Endothelial cell of umbilical vein (primary cell): ENCODE measurements around the gene FNDC5. TPM values are rescaled to one million over a fixed set of nuclear protein-coding genes. Genes with fewer than 3 reads are reported as not detected.

Source experiments
- BruUV-seq: library from RNA; stranded (reverse); fragments of 400-500 nt; replicated peaks from 2 replicates; lab custom pipeline; 2021; lab: Mats Ljungman, UMichigan
- CTCF ChIA-PET: fragments of 300-600, 350-600 bp; sonication (Branson Sonifier 250); formaldehyde crosslinking; loops from one replicate; lab custom pipeline; 2021; ENCODE audit warnings: antibody characterized with exemption, inconsistent platforms; lab: Charles Lee
- POLR2A ChIA-PET: fragments of 300-600, 350-600 bp; sonication (Branson Sonifier 250); formaldehyde crosslinking; loops from one replicate; lab custom pipeline; 2021; ENCODE audit warnings: antibody characterized with exemption, inconsistent platforms; lab: Charles Lee
- DNase-seq: peaks from one replicate; pipeline ENCODE4 v3.0.0-alpha.2; 2011; ENCODE audit warnings: low read depth, low spot score
- FAIRE-seq: peaks from 2 replicates; lab custom pipeline; 2011; peaks lifted over from hg19 to GRCh38; lab: Jason Lieb, UNC
- H2AFZ ChIP-seq: 2 replicates; pipeline ENCODE4 v1.6.0; 2012; ENCODE audit warnings: low read depth, low read length, control low read depth, inconsistent platforms
- H3K27ac ChIP-seq: 2 replicates; pipeline ENCODE4 v1.5.1; 2011; ENCODE audit warnings: low read depth, mild to moderate bottlenecking, control low read depth, low read length, moderate library complexity; ENCODE audit not compliant: insufficient read depth
- H3K27me3 ChIP-seq, 2 experiments: 2 replicates each; pipeline versions ENCODE4 v1.6.0 to v1.6.1; 2011; ENCODE audit warnings: low read length in 2 of 2, mixed read lengths in 1 of 2; ENCODE audit not compliant: control insufficient read depth in 2 of 2, insufficient read depth in 2 of 2
- H3K36me3 ChIP-seq, 2 experiments: 2 replicates in 1 of 2; 3 replicates in 1 of 2; pipeline ENCODE4 v1.5.1; 2011; ENCODE audit warnings: low read length in 2 of 2, mild to moderate bottlenecking in 1 of 2, moderate library complexity in 1 of 2; ENCODE audit not compliant: control insufficient read depth in 2 of 2, insufficient read depth in 2 of 2; ENCODE audit errors: extremely low read depth in 1 of 2
- H3K4me1 ChIP-seq: 3 replicates; pipeline ENCODE4 v1.5.1; 2011; ENCODE audit warnings: mild to moderate bottlenecking, low read length; ENCODE audit not compliant: control insufficient read depth, insufficient read depth; ENCODE audit errors: extremely low read depth
- H3K4me2 ChIP-seq: 2 replicates; pipeline ENCODE4 v1.6.1; 2011; ENCODE audit warnings: low read length, control low read depth, mixed read lengths; ENCODE audit not compliant: insufficient read depth
- H3K4me3 ChIP-seq, 3 experiments: fragments of 200-600 bp in 1 of 3; sonication (generic), shearing (Covaris generic) in 1 of 3; replicated peaks in 1 of 3; 2 replicates each; pipeline ENCODE4 v1.5.1; 2011 to 2016; ENCODE audit warnings: control low read depth in 3 of 3, low read length in 3 of 3, mild to moderate bottlenecking in 2 of 3, inconsistent platforms in 1 of 3, low read depth in 1 of 3, moderate library complexity in 1 of 3; ENCODE audit not compliant: insufficient read depth in 1 of 3
- H3K79me2 ChIP-seq: 2 replicates; pipeline ENCODE4 v1.6.0; 2012; ENCODE audit warnings: low read length, inconsistent platforms; ENCODE audit not compliant: control insufficient read depth, insufficient read depth
- H3K9ac ChIP-seq: replicated peaks from 2 replicates; pipeline ENCODE3; 2011; ENCODE audit warnings: low read length, control low read depth; ENCODE audit not compliant: insufficient read depth; ENCODE audit errors: extremely low read depth
- H3K9me1 ChIP-seq: replicated peaks from 3 replicates; pipeline ENCODE4 v1.6.0; 2011; ENCODE audit warnings: mild to moderate bottlenecking, low read length; ENCODE audit not compliant: control insufficient read depth, insufficient read depth; ENCODE audit errors: extremely low read depth
- H3K9me3 ChIP-seq: replicated peaks from 2 replicates; pipeline ENCODE4 v1.5.1; 2012; ENCODE audit warnings: low read length, inconsistent platforms; ENCODE audit not compliant: control insufficient read depth, insufficient read depth
- H4K20me1 ChIP-seq: replicated peaks from 2 replicates; pipeline ENCODE3; 2011; ENCODE audit warnings: mild to moderate bottlenecking, low read length; ENCODE audit not compliant: control insufficient read depth, insufficient read depth; ENCODE audit errors: extremely low read depth
- EZH2 ChIP-seq: IDR thresholded peaks from 2 replicates; pipeline ENCODE4 v1.6.1; 2012; ENCODE audit warnings: borderline replicate concordance, low read depth, mild to moderate bottlenecking, moderate library complexity, low read length, inconsistent platforms; ENCODE audit not compliant: severe bottlenecking
- FOS ChIP-seq: IDR thresholded peaks from 2 replicates; pipeline ENCODE4 v1.6.1; 2011; ENCODE audit warnings: mild to moderate bottlenecking, low read length, moderate library complexity, borderline replicate concordance; ENCODE audit not compliant: insufficient read depth
- GATA2 ChIP-seq: IDR thresholded peaks from 2 replicates; pipeline ENCODE4 v1.7.0; 2011; ENCODE audit warnings: low read depth, mild to moderate bottlenecking, moderate library complexity, mixed read lengths, low read length; ENCODE audit not compliant: insufficient read length, insufficient read depth
- JUN ChIP-seq: IDR thresholded peaks from 2 replicates; pipeline ENCODE4 v1.6.1; 2011; ENCODE audit warnings: borderline replicate concordance, low read depth; ENCODE audit not compliant: insufficient read length, insufficient read depth
- POLR2A ChIP-seq: IDR thresholded peaks from 2 replicates; pipeline ENCODE4 v1.6.1; 2012; ENCODE audit warnings: low read depth, mild to moderate bottlenecking, control low read depth, low read length
- POLR2AphosphoS5 ChIP-seq: IDR thresholded peaks from 2 replicates; pipeline ENCODE4 v1.6.1; 2012; ENCODE audit warnings: low read depth, mild to moderate bottlenecking, control low read depth, low read length, moderate library complexity; ENCODE audit not compliant: insufficient read depth
- dilution Hi-C: fragments of 300-500 bp; cut with MboI; formaldehyde crosslinking; loops from one replicate; pipeline ENCODE4 v1.15.0; 2019; ENCODE audit warnings: low sequenced_read_pairs; ENCODE audit not compliant: extremely low pct_ligation_motif_present
- intact Hi-C: fragments of 100-400 bp; cut with micrococcal nuclease; formaldehyde crosslinking; loops from one replicate; pipeline ENCODE4 v1.10.0; 2022
- polyA plus RNA-seq, 4 experiments: library from polyadenylated mRNA; depleted of rRNA in 3 of 4; stranded (reverse) in 3 of 4; unstranded in 1 of 4; fragments of >200 nt; gene quantifications; 2 replicates each; pipeline versions ENCODE4 v1.2.1 to v1.2.3, GENCODE V29; 2011 to 2012; ENCODE audit warnings: missing spikeins in 1 of 4
- total RNA-seq: library from RNA; stranded (reverse); gene quantifications from 2 replicates; pipeline ENCODE4 v1.2.3, GENCODE V29; 2021
- TF ChIP-seq, protein P1 (sequence below): IDR thresholded peaks from 2 replicates; pipeline ENCODE4 v1.6.1; 2011; ENCODE audit not compliant: insufficient read depth, insufficient read length
- TF ChIP-seq, protein P2 (sequence below), 2 donors: IDR thresholded peaks; 1 replicate in 1 of 2; 2 replicates in 1 of 2; pipeline ENCODE4 v1.5.1; 2011; ENCODE audit warnings: low read length in 2 of 2, mild to moderate bottlenecking in 2 of 2, moderate library complexity in 2 of 2, control low read depth in 1 of 2, inconsistent platforms in 1 of 2, low read depth in 1 of 2; ENCODE audit not compliant: insufficient read depth in 1 of 2; ENCODE audit errors: extremely low read depth in 1 of 2

Gene FNDC5
- total and polyA plus RNA-seq, 2 donors (not counting 3 experiments of a cell fraction or from before 2014, with no cell fraction given), result 0.14 to 0.64 TPM

DNA sequence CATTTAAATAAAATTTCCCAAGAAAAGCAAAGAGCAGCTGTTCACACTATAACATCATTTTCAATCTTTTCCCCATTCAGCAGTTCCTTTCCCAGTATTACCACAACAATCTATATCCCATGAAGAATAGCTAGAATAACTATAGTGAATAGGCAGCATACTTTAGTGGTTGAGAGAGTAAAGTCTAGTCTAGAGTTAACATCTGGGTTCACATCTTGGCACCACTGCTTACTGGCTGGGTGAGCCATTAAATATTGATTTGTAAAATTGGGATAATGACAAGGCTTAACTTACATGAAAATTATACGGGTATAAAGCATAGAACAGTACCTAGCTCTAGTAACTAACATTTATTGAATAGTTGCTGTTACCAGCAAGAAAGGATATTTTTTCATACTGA, 38.8 kb downstream of the FNDC5 start:
- Histone ChIP-seq H3K36me3 (peaks cover 6 to 19% of the 10 kb centered on the region in 2 experiments), H3K79me2 (no peaks in the 10 kb centered on the region), H3K4me2 (no peak overlapping the region), H3K4me3 (no peak overlapping the region), H4K20me1 (no peaks in the 10 kb centered on the region), H3K27ac (no peak overlapping the region), H3K9me1 (no peaks in the 10 kb centered on the region), H3K4me1 (no peaks in the 10 kb centered on the region), H3K27me3 (no peaks in the 10 kb centered on the region), H3K9ac (no peak overlapping the region), H2AFZ (no peak overlapping the region), H3K9me3 (no peaks in the 10 kb centered on the region)
- ChIA-PET CTCF (interaction anchor here (0.6 to 1.2 kb wide), 2 partner anchors 16 to 254 kb away, joined by 3 to 4 read pairs; no protein-coding TSS in a partner anchor), POLR2A (no interaction called here)
- intact Hi-C loops, result no loop called here
- FAIRE-seq (no peak), DNase-seq (no peak)
- dilution Hi-C loops, result no loop called here
- no TSS peak for BruUV-seq
- TF ChIP-seq, protein P1, sequence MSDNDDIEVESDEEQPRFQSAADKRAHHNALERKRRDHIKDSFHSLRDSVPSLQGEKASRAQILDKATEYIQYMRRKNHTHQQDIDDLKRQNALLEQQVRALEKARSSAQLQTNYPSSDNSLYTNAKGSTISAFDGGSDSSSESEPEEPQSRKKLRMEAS, result no peak
- TF ChIP-seq, protein P2, sequence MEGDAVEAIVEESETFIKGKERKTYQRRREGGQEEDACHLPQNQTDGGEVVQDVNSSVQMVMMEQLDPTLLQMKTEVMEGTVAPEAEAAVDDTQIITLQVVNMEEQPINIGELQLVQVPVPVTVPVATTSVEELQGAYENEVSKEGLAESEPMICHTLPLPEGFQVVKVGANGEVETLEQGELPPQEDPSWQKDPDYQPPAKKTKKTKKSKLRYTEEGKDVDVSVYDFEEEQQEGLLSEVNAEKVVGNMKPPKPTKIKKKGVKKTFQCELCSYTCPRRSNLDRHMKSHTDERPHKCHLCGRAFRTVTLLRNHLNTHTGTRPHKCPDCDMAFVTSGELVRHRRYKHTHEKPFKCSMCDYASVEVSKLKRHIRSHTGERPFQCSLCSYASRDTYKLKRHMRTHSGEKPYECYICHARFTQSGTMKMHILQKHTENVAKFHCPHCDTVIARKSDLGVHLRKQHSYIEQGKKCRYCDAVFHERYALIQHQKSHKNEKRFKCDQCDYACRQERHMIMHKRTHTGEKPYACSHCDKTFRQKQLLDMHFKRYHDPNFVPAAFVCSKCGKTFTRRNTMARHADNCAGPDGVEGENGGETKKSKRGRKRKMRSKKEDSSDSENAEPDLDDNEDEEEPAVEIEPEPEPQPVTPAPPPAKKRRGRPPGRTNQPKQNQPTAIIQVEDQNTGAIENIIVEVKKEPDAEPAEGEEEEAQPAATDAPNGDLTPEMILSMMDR (IDR thresholded peaks at IDR 0.05; ENCODE audit: extremely low read depth in 1 of 2, insufficient read depth in 1 of 2, low read depth in 1 of 2, low read length in 2 of 2), result no peak
- TF ChIP-seq JUN, result no peak
- no peak for TF ChIP-seq GATA2
- no peak for TF ChIP-seq POLR2AphosphoS5
- no peak for TF ChIP-seq FOS
- no peak for TF ChIP-seq EZH2
- no peak for TF ChIP-seq POLR2A
